HG03039 (cell line): ENCODE results near the gene SLC11A2.
A peak's percentile ranks its signal among the peaks of the same experiment; 100 is the strongest.

Experiments
- ATAC-seq: cut with Tn5 transposase; IDR thresholded peaks from one replicate; pipeline ENCODE4 v1.9.1; 2021; ENCODE audit warnings: mild to moderate bottlenecking, moderate library complexity; ENCODE audit not compliant: unreplicated experiment

SLC11A2 gene

GRCh38 chr12:51025836-51026638 lies at the start of gene SLC11A2:
TSS of gene SLC11A2 (minus strand) at chr12:51026384. CDS start at chr12:51010728, 15,656 bp downstream.
- ATAC-seq, result peak; percentile 87

GRCh38 chr12:51075390-51075789 lies 49.2 kb upstream of the SLC11A2 start:
- no peak for ATAC-seq

- no peak for ATAC-seq
Observed at GRCh38 chr12:51071663-51072062, 45.5 kb upstream of the SLC11A2 start.

- no peak for ATAC-seq
Observed at GRCh38 chr12:51070004-51070403, 43.8 kb upstream of the SLC11A2 start.

GRCh38 chr12:51067771-51068170 lies 41.6 kb upstream of the SLC11A2 start:
- ATAC-seq, result no peak

DNA sequence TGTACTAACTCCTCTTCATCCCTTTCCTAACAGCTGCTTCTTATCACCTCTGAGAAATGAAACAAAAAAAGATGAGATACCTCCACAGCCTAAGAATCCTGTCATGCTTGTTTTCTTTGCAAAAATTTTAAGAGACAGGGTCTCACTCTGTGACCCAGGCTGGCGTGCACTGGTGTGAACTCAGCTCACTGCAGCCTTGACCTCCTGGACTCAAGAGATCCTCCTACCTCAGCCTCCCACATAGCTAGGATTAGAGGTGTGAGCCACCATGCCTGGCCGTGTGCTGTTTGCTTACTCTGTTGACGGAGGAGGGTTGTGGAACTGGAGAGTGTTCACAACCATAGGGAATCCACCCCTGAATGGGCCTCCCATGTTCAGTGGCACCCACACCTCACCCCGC lies 41.0 kb upstream of the SLC11A2 start:
- no peak for ATAC-seq

- ATAC-seq, result no peak
Observed at GRCh38 chr12:51065530-51065929, 39.3 kb upstream of the SLC11A2 start.

DNA sequence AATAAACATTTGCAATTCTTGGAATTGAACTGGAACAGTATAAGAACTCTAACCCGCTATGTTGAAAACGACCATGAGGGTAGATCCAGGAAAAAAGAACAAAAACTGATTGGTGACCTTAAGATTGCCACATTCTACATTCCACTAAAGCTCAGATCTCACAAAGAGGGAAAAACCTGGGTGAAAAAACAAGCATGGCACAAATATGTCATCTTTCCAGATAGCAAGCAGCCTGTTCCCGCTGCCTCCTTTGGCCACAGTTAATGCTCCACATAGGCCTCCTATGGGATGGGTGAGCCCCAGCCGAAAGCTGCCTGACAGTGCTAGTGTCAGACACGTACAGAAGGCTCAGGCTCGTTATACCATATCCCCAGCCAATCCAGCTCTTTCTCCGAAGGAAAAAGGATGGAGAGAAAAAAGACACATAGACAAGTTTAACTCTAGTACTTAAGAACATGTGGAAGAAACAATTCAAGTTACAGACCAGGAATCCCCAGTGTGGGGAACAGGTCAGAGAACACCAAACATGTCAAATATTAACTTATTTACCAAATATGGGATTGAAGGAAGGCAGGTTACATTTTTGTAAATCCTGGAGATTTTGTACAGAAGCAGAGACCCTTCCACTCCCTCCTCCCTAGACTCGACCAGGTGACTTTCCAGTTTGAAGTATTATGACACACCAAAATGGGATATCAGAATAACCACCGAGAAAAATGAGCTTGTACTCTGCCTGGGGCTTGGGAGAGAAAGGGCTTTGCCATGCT lies 36.6 kb upstream of the SLC11A2 start:
- ATAC-seq, result no peak

DNA sequence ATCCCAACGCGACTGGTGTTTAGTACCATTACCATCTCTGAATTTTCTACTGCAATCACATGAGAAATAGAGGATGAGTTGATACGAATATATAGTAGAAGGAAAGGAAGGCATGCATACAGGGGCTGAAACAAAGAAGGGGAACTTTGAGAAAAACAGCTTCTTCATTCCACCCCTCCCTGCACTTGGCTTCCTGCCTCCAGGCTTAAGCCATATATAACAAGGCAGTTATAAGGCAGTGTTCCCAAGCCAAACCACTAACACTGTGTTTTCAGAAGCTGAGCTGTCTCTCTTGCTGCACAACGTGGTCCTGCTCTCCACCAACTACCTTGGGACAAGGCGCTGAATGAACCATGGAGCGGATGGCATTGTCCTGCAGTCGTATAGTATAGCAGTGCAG lies 32.9 kb upstream of the SLC11A2 start:
- ATAC-seq, result no peak

GRCh38 chr12:51056242-51056641 lies 30.1 kb upstream of the SLC11A2 start:
- ATAC-seq, result no peak

- no peak for ATAC-seq
Observed at GRCh38 chr12:51055060-51055459, 28.9 kb upstream of the SLC11A2 start.

GRCh38 chr12:51051787-51052186 lies 25.6 kb upstream of the SLC11A2 start:
- no peak for ATAC-seq

DNA sequence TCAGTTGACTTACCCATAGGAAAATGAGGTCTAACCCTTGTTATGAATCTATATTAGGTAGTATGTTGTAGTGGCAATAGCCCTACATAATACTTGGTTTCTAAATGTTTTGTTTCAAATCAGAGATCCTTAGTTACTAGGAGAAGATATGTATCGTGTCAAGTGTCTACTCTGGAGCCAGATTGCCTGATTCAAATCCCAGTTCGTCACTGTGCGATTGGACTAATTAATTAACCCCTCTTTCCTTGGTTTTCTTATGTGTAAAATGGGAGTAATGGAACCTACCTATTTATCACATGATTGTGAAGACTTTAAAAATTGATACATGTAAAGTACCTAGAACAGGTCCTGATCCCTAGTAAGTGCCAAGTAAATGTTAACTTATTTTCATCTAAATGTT lies 23.3 kb upstream of the SLC11A2 start:
- ATAC-seq, result no peak

DNA sequence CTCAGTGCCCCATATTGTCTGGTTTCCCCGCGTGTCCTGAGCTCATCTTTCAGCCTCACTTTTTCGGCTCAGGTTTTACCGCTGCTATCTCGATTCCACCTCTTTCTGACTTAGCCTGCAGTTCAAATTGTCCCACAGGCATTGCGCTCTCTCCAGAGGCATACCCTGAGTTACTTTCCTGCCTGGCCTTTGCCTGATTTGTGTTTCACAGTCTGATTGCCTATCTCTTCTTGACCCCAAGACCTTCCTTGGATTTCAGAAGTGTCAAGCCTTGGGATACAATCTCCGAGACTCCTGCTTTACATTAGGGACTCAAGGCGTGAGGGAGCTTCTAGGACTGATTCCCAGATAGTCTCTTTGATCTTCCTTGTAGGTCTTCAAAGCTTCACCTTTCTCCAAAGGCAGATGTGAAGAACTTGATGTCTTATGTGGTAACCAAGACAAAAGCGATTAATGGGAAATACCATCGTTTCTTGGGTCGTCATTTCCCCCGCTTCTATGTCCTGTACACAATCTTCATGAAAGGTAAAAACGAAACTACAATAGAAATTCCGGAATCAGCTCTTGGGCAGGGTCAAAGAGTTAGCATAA lies 22.6 kb upstream of the SLC11A2 start:
- no peak for ATAC-seq

DNA sequence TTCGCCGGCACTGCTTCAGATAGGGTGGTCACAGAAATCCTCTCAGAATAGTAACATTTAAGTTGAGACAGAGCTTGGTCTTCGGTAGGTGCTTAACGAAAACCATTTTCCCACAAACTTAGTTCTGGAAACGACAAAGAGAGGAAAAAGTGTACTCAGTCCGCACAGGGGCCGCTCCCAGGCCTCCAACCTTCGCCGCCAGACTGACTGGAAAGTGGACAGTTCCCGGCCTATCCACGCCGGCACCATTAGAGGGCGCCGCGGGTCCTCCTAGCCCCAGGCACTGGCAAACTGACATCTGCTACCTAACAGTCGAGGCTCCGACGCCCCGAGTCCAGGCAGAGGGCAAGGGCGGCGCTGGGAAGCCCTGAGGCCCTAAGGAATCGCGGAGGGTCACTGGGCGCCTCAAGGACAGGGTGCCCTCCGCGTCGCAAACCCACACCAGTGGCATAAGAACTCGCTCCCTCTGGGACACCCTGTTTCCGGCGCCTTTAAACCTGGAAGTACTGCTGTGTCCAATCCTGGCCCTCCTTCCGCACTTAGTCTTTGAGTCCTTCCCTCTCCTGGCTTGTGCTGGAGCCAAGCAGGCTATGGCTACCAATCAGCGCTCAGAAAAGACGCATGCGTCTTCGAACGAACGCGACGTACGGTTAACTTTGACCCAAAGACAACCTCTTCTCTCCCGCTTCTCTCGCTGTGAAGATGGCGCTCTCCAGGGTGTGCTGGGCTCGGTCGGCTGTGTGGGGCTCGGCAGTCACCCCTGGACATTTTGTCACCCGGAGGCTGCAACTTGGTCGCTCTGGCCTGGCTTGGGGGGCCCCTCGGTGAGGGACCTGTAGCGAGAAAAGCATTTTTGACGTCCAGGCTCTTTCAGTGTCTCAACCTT lies 21.7 kb upstream of the SLC11A2 start, which contains the start of gene LETMD1:
TSS of gene LETMD1 (plus strand) at position 673 of the 886 bp plus-strand sequence. CDS start at position 703, 30 bp downstream.
- ATAC-seq, result peak; percentile 97

GRCh38 chr12:51036279-51036678 lies 10.1 kb upstream of the SLC11A2 start:
- no peak for ATAC-seq

- no peak for ATAC-seq
Observed at GRCh38 chr12:51033457-51034089, 7.4 kb upstream of the SLC11A2 start.

GRCh38 chr12:51033048-51033447 lies 6.9 kb upstream of the SLC11A2 start:
- ATAC-seq, result no peak

- no peak for ATAC-seq
Observed at GRCh38 chr12:51028813-51029150, 2.6 kb upstream of the SLC11A2 start.

- no peak for ATAC-seq
Observed at GRCh38 chr12:51028126-51028812, 2.1 kb upstream of the SLC11A2 start.
